Stimulated activated CD8-positive, alpha-beta memory T cell treated with anti-CD3 and anti-CD28 coated beads, Interleukin-7, amount 100 ng/mL, for 48 hours (primary cell): ENCODE measurements around the gene LAMA3.

ENCODE experiments used
- DNase-seq, 2 donors: peaks; one replicate each; pipeline ENCODE4 v3.0.0-alpha.2; 2020; ENCODE audit warnings: low read depth in 1 of 2; ENCODE audit errors: extremely low read depth in 1 of 2

Gene LAMA3

DNA sequence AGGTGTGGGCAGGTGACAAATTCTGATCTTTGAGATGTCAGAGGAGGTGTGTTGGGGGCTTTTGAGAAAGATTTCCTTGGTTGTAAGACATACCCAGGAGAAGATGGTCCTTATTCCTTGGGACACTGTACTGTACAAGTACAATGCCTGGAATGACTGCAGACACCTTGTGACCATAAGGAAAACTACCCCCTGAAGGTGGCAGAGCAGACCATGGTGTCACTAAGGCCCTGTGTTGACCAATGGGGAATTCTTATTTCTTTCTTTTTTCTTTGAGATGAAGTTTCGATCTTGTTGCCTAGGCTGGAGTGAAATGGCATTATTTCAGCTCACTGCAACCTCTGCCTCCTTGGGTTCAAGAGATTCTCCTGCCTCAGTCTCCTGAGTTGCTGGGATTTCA lies 22.1 kb upstream of the LAMA3 start:
- no peak for DNase-seq

DNA sequence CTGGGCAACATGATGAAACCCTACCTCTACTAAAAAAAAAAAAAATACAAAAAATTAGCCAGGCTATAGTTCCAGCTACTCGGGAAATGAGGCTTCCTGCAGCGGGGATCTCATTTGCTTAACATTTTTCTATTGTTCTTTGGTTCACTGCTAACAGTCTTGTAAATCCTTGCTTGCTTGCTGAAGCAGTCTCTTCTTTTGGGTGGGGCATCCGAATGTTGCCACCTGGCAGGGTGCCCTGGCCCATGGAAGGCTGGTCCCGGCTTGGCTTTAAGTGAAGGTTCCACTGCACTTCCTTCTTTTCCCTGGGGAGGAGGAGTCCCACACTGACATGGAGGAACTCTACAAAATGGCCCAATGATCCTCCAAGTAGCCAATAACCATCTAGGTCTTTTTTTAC lies 20.5 kb upstream of the LAMA3 start:
- DNase-seq: no peak

DNA sequence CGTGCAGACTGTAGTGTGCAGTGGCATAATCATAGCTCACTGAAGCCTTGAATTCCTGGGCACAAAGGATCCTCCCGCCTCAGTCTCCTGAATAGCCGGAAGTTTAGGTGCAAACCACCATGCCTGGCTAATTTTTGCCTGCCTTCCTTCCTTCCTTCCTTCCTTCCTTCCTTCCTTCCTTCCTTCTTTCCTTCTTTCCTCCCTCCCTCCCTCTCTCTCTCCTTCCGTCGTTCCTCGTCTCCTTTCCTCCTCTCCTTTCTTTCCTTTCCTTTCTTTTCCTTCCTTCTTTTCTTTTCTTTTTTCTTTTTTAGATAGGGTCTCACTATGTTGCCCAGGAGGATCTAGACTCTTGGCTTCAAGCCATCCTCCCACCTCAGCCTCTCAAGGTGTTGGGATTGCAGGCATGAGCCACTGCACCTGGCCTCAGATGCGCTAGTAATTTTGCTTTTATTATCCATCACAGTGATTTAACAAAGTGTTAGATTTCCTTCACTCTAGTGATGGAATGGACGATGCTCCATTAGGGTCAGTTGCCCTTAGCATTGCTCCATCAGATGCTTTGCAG lies 20.0 kb upstream of the LAMA3 start:
- DNase-seq: no peak

DNA sequence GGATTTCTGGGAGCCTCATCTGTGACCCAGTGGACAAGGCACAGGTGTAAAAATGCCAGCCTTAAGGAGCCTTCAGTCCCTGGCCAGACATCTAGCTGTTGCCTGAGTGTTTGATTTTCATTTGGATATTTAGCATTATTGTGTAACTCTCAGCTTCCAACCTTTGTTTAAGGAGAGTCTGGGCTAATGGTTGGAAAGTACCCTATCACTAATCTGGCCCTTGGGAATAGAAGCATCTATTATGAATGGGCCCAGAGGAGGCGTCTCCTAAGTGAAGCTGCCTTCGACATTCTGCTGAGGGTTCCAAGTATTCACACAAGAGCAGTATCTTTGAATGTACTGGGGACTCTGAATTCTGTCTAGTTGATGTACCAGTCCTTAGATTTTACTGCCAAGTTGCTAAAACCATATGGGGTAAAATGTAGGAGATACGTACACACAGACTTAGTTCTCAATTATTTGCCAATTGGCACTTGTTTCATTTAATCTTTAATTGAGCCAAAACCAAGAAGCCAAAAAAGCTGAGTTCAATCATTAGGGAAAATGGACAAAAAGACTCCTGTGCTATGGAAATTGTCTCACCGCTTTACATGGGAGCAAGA lies 19.3 kb upstream of the LAMA3 start:
- no peak for DNase-seq

DNA sequence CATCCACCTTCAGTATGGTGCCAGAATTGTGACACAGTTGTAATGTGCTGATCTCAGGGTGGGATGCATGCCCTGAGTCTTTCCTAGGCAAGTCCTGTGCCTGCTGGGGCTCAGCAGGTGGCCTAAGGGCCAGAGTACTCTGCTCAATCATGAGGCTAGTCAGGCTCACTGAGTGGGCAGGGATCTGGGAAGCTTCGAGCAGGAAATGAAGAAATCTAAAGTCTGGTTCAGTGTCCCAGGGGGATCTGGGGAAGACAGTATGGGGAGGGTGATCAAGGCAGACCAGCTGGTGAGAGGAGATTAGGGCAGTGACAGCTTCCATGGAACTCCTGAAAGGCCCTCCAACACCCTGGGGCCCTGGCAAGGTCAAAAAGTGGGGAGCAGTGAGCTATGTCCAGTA lies 17.7 kb upstream of the LAMA3 start:
- DNase-seq: no peak

DNA sequence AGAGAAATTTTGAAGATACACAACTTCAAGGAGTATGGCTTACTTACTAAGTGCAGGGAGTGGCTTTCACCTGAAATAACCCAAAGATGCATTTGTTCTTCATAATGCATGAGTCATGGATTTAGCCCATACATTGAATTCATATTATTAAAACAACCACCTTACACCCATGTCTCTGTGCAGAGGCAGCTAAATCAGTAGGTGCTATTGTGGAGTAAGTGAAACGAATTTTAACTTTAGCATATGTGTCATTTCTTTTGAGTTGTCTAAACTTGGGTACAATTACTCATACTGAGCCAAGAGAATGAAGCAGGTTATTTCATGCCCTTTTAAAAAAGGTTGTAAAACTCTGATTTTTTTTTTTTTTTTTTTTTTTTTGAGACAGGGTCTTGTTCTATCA lies 15.5 kb upstream of the LAMA3 start:
- no peak for DNase-seq

DNA sequence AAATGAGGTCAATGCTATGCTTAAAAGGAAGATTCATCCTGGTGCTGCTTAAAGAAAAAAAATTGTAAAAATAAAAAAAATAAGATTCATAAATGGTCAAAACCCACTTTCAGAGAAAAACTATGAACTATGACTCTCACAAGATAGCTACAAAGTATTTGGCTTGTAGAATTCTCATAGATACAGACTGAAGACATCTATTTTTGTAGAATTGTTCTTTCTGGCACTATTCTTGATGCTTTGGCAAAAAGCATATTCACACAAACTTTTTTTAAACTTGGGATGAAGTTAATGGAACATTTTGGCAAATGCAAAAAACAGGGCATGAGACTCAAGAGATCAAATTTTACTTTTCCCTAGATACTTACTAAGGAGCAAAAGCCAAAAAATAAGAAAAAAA lies 14.0 kb upstream of the LAMA3 start:
- no peak for DNase-seq

DNA sequence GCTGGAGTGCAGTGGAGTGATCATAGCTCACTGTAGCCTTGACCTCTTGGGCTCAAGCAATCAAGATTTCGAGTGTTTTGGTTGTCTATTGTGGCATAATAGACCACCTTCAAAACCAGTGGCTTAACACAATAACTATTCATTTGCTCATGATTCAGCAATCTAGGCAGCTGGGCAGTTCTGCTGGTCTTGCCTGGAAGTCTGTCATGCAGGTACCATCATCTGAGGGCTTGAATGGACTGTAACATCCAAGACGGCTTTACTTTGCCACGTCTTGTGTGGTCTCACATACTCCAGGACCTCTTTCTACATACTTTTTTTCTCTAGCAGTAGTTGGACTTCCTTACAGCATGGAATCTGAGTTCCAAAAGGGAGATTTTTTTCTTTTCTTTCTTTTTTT lies 13.4 kb upstream of the LAMA3 start:
- DNase-seq: no peak

DNA sequence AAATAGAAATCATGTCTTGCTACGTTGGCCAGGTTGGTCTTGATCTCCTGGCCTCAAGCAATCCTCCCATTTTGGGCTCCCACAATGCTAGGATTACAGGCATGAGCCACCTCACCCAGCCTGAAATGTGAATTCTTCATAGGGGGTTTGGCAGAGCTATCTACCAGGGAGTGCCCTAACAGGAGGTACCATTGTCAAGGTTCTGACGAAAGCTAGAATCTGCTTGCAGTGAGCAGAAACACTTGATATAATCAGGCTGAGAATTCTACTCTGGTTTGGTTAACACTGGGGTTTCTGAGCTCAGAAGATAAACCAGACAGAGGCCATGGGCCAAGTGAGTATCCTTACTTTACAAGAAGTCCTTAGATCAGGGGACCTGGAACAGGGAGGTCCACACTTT lies 7.2 kb upstream of the LAMA3 start:
- no peak for DNase-seq

DNA sequence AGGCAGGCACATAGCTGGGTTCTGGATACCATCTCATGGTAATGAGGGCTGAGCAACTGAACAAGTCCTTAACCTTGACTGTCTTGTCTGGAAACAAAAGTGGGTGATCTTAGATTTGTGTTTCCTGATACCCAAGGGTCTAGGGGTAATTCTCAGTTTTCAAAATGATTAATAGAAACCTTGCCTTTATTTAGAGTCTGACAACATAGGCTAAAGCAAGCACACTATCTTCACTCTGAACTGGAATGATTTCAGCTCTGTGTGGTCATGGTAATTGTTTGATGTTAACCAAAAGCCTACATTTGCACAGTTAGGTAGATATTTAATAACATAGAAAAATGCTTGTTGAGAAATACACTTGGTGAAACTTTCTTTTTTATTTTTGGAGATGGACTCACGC lies 6.8 kb upstream of the LAMA3 start:
- DNase-seq: no peak

DNA sequence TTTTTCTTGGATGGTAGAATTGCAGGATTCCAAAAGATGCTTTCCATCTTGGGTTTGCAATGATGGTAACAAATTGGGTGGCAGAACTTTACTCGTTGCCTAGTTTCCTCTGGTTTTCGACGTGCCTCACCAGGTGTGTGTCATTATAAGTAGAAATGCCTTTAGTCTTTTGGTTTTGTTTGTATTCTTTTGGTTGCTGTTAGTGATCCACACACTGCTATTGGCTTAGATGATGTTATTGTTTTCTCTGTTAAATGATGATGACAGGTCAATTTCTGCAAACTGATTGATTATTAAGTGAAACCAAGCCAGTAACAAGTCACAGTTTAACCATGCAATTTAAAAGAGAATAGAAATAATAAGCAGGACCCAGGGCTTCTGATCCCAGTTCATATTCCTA lies 6.1 kb upstream of the LAMA3 start:
- DNase-seq: no peak

DNA sequence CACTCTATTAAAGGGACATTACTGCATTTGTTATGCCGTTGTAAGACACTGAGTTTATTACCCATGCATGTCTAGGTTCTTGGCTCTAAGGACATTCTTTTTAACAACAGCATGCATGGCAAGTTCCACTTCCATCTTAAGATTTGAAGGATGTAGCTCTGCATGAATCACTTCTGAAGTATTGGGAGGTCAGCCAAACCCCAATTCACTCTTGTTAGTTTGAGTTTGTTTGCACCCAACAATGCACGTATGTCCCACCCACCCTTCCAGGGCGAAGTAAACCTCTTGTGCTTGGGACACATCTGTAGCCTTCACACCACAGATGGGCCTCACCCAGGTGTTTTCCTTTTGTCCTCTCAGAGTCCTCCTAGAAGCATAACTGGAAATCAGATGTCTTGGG lies 5.6 kb upstream of the LAMA3 start:
- no peak for DNase-seq

DNA sequence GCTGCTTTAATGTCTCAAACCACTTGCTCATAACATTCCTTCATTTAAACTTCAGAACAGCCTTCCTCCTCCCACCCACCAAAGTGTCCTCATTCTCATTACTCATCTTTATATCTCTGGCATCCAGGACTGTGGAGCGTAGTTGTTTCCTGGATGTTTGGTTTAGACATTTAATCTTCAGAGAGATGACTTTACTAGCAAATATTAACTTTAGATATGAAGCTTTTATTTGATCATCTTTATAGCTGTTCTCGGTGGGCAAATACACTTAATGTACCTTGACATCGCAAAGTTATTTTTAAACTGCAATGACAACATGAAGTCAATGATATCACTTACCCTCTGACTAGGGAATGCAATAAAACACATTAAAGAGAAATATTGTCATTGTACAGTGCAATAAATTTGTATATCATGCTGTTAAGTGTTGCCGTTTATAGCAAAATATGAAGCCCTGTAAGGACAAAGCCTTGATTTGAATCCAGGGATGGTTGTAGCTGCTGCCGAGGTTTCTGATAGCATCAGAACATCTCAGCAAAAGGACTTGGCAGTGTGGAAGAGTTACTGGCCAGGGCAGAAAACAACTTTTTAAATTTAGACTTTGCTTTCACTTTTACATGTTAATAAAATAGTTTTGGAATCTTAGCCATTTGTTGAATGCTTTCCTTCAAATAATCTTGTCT lies 4.6 kb upstream of the LAMA3 start:
- DNase-seq: no peak

DNA sequence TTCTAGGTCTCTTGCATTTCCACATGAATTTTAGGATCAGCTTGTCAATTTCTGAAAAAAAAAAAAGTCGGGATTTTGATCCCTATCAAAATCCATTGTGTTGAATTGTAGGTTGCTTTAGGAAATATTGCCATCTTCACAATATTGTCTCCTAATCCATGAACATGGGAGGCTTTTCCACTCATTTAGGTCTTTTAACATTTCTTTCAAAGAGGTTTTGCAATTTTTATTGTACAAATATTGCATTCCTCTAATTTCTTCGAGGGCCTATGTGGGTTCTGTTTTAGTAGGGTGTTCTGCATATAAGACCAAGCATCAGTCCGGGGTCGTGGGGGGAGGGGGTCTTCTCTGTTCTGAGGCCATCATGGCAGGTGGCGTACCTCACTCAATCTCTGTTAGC lies 725 bp upstream of the LAMA3 start:
- DNase-seq: no peak

DNA sequence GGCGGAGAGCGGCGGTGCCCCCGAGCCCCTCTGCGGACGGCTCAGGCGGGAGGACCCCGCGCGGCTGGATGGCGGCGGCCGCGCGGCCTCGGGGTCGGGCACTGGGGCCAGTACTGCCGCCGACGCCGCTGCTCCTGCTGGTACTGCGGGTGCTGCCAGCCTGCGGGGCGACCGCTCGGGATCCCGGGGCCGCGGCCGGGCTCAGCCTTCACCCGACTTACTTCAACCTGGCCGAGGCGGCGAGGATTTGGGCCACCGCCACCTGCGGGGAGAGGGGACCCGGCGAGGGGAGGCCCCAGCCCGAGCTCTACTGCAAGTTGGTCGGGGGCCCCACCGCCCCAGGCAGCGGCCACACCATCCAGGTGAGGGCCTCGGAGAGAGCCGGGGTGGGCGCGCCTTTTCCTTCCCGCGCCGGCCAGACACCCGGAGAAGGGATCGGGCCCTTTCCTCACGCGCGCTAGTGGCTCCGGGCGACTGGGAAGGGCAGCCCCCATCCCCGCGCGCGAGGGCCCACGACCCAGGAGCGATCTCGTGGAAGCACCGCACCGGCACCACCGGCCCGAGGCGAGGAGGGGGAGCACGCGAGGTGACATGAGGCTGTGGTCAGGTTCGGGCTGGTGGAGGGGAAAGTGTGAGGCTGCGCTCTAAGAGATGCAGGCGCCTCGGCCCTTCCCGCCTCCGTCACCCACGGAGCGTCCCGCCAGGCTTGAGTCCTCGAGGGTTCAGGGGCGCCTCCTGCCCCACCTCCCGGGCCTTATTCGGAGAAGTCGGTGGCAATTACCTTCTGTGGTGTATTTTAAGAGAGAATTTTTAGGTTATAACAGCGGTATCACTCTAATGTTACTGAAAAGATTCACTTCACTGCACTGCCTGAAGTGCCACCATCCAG lies 607 bp downstream of the LAMA3 start:
- DNase-seq: no peak

DNA sequence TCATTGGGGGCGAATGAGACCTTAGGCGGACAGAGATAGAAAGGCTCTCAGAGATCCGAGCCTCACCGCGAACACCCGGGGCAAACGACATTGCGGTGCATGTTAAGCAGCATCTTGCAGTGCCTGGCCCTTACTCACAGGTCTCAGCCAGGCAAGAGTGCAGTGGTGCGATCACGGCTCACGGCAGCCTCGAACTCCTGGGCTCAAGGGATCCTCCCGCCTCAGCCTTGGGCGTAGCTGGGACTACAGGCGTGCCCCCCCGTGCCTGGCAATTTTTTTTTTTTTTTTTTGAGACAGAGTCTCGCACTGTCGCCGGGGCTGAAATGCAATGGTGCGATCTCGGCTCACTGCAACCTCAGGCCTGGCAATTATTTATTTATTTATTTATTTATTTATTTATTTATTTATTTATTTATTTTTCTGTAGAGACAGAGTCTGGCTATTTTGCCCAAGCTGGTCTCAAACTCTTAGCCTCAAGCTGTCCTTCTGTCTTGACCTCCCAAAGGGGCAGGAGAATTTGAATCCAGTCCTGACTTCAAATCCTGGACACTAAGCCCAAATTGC lies 1.3 kb downstream of the LAMA3 start:
- DNase-seq: no peak

DNA sequence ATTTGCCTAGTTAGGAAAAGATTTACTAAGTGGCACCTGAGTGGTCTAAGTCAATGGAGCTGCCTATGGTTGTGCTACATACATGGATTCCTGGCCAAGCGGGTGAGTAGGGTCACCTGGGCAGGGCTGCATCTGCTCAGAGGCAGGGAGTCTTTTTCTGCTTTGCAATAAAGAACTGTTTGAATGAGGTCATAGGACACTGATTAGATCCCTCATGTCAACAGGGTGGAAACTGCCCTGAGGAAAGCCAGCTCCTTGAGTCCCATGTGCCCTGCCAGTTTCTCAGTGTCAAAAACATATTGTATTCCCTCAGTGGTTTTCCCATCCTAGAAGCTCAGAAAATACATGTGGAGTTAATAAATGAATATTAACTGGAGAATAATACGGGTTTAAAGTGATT lies 4.6 kb downstream of the LAMA3 start:
- DNase-seq: no peak

DNA sequence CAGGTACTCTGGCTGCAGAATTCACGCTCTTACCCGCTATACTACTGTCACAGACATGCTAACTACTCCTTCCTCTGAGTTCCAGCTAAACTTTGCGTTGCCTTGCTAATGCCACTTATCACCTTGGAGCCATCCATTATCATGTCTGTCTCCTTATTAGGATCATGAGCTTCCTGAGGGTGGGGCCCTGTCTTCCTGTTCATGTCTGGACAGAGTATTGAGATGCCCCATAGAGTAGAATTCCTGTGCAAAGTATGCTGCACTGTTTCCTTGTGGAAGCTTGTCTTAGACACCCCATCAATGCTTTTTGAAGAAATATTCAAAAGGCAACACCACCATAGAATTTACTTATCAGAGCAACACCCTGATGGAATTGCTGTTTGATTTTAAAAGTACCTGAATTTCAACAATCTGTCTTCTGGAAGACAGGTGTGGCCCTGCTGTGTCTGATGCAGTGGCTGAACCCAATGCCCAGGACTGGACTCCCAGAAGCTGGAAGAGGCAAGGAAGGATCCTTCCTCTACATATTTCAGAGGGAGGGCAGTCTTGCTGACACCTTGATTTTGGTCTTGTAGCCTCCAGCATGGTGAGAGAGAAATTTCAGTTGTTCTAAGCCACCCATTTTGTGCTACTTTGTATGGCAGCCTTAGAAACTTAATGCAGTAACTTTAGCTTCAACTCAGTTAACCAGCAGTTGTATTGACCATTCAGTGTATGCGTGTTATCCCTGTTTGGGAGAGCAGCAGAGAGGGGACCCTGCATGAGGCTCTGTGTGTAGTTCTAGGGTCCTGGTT lies 5.6 kb downstream of the LAMA3 start:
- DNase-seq: no peak

DNA sequence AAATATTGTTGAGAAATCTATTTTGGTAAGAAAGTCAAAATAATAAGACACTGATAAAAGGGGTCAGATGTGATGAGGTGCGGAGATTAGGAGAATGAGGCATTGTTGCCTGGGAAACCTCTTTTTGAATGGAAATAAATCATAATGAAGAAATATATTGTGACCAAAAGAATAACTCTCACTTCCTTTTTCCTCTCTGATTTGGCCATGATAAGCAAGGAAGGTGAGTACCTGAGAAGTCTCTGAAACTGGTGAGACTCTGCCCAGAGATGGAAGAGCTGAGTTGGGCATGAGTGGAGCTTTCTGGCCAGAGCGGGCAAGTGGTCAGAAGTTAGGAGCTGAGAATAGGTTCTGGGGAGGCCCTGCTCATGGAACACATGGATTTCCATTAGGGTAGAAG lies 11.8 kb downstream of the LAMA3 start:
- DNase-seq: no peak

DNA sequence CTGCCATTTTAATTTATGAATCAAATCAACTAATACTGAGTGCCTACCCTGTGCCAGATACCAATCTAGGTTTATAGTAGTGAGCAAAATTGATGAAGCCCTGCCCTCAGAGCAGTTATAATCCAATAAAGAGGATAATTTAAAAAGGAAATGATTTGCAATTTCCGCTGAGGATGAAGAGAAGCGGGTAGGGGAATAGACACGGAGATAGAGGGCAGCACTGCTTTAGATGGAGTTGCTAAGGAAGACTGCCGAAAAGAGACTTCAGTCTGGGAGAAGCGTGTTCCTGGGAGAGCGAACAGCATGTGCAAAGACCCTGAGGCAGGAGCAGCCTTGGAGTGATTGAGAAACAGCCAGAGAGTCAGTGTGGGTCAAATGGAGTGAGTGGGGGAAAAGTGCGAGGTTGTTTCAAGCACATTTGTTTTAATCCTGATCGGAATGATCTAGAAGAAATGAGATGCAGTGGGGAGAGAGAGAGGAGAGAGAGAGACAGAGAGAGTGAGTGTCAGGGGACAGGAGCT lies 12.4 kb downstream of the LAMA3 start:
- no peak for DNase-seq
